GM18909 (cell line): Measurements from ENCODE around the gene CTAGE1.
"Not testable (repeated sequence)": the region's sequence is repeated elsewhere in the genome, so short reads cannot be mapped to it uniquely, and the experiment has no call there.

ENCODE experiments used
- ATAC-seq: cut with Tn5 transposase; IDR thresholded peaks from one replicate; pipeline ENCODE4 v1.9.1; 2021; ENCODE audit warnings: mild to moderate bottlenecking; ENCODE audit not compliant: unreplicated experiment, poor library complexity

CTAGE1 gene

DNA sequence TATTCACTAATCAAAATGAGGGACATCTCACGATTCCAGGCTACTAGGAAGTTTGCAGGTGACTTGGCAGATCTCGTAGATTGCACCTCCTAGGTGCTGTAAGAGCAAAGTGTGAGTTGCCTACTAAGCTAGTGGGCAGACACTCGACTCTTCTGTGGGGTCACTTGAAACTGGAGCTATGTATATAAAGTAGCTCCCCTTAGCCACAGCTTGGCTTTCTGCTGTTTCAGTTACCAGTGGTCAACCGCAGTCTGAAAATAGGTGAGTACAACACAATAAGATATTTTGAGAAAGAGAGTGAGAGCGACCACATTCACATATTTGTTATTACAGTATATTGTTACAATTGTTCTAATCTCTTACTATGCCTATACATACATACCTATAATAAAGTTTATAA, 23.3 kb downstream of the CTAGE1 start:
- no peak for ATAC-seq

DNA sequence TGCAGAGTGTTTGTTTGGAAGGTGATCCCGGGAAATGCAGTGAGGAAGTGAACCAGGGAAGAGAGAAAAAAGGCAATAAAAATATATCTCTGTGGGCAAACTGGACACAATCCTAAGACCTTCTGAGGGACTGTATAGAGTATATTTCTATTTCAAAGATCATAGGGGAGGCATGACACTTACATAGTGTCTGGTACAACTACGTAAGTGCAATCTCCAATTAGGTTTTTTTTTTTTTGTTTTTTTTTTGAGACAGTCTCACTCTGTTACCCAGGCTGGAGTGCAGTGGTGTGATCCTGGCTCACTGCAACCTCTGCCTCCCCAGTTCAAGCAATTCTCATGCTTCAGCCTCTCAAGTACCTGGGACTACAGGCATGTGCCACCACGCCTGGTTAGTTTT, 24.6 kb downstream of the CTAGE1 start:
- ATAC-seq = not testable (repeated sequence)

DNA sequence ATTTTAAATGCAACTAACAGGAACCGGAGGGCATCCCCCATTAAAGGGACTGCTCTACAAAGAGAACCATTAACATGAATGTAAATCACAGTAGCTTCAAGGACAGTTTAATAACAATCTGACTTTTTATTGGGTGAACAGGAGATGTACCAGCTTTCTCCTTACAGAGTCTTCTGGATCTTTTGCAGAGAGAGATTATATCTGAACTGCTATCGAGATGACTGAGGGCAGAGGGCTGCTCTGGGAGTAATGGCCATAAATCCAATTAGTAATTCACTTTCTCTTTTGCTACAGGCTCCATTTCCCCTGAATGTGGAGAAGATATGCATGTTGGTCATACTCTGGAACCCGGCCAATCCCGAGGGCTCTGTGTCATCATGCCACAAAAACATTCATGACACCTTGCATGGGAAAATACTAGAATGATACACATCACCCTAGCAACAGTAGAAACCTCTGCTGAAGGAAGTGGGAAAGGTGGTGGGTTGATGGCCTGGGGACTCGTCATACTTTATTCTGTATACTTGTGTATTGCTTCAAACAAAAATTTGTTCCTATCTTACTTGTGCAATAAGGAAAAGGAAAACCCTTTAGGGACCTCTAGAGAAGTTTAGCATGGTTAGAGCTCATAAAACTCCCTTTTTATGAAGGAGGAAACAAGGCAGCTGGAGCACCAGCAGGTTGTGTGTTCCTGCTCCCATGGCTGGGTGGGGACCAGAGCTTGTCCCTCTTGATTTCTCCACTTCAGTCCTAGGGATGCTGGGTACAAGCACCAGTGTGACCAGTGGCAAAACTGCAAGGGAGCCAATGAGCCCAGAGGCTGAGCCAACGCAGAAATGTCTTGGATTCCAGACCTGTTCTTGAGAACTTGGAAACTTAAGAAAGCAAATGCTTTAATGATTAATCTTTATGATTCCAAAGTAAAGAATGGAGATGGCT, 26.0 kb downstream of the CTAGE1 start:
- ATAC-seq = no peak

DNA sequence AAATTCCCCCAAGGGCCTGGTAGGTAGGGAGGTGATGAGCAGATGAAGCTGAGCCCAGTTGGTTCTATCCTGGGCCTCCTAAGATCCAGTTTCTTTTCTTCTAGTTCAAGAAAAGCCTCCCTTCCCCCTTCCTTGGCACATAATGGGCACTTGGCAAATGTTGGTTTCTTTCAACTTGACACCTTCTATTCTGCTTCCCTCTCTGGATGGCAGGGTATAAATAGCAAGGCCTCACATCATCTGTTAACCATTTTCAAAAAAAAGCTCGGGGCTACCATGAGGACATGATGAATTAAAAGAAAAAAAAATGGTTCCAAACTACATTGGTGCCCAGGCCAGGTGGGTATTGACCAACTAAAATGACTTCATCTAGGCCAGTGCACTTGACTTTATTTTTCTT, 29.9 kb downstream of the CTAGE1 start:
- ATAC-seq = no peak

DNA sequence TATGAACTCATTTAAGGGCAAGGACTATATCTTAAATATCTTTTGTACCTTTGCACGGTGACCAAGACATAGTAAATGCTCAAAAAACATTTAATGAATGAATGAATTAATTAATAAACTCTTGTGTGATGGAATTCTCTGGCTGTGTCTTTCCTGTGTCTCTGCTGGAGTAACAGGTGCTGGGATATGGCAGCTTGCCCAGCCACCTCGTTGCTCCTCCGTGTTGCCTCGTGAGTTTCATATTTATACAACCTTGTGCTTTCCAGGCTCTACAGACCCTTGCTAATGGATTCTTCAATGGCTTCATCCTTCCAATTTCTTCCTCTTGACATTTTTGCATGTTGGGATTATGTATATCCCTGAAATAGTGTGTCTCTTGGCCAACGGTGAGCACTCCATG, 30.4 kb downstream of the CTAGE1 start:
- ATAC-seq = no peak

DNA sequence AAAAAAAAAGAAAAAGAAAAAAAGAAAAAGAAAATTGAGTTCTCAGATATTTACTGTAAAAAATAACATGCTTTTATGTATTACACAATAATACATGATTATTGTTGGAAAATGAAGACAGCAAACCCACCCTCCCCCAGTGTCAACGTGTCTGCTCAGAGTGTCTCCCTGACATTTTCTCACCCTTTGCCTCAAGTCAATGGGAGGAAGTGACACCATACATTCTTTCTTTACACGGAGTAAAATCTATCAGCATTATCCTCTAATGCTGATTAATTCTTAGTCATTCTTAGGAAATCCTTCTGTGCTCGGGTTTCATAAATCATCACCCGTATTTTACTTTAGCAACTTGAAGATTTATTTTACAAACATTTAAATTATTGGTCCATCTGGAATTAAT, 32.0 kb downstream of the CTAGE1 start:
- no peak for ATAC-seq

DNA sequence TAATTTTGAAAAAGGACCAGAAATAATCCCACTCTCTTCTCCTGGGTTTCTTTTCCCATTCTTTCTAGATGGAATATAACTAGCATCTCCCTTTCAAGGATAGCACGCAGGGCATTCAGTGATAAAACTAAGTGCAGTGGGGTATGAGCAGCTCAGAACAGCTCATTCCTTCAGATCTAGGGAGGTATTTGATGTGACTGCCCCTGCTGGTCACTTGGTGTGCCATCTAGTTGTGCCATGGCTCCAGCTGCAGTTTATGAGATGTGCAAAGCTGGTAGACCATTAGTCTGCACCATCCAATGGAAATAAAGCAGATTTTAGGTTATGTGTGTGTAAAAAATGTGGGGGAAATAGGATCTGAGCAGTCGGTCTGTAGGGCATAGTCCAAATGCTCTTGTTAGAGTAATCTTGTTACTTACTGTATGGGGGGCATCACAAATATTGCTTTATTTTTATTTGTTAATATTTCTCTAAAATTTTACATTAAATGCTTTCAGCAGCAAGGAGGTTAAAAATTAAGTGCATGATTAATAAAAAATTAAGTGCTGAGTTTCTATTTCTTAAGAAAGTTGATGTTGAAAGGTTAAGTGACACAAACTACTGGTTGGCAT, 38.9 kb downstream of the CTAGE1 start:
- ATAC-seq = no peak

DNA sequence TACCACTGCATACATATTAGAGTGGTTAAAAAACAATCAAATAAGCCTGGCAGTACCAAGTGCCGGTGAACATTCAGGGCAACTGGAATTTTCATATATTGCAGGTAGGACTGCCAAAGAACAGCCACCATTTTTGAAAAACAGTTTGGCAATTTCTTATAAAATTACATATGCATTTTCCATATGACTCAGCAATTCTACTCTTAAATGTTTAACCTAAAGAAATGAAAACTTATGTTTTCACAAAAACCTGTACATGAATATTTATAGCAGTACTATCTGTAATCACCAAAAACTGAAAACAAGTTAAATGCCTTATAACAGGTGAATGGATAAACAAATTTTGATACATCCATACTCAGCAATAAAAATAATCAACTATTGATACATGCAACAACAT, 39.9 kb downstream of the CTAGE1 start:
- ATAC-seq = no peak

DNA sequence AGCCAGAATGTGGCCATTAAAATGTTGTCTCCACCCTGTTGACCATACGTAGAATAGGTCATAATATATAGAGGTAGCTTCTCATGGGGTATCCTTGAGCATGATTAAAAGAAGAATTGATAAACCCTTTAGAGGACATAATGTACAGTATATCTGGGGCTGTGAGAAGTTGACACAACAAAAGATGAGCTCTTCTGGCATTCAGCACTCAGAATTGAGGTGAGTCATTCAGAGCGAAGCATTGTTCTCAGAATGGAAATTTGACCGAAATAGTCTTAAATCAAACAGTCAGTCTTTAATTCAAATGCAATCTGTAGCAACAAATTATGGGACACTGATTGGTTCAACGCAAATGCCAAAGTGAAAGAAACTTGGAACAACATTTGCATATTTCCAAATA, 47.3 kb downstream of the CTAGE1 start:
- no peak for ATAC-seq

DNA sequence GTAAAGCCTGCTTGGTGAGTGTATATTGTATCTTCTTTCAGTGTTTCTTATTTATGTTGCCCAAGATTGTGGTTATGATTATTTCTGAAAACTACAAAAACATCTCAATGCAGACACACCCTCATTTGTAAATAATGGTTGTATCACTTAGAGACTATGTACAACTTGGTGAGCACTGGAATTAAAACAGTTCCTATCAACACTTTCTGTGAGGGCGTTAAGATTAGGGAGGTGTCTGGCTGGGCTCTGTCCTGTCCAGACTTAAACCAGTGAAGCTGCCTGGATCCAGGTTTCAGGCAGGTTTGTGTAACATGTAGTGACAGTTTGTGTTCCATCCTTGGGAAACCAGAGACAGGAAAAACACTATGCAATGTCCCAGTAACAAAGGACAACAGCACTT, 49.7 kb downstream of the CTAGE1 start:
- no peak for ATAC-seq

DNA sequence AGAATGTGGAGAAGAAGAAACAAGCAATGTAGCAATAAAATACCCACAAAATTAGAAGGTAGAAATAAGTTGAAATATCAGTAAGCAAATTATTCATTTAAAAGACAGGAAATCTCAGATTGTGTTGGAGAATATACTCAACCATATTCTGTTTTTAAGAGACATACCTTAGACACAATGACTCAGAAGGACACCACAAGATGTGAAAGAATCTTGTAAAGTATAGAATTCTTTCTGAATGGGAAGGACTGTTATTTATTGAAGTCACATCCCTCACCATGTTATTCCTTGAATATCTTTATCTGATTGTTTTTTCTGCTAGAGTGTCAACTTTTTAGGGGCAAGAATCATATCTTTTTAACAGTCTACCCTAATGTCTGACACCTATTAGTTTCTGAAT, 50.4 kb downstream of the CTAGE1 start:
- ATAC-seq = no peak

DNA sequence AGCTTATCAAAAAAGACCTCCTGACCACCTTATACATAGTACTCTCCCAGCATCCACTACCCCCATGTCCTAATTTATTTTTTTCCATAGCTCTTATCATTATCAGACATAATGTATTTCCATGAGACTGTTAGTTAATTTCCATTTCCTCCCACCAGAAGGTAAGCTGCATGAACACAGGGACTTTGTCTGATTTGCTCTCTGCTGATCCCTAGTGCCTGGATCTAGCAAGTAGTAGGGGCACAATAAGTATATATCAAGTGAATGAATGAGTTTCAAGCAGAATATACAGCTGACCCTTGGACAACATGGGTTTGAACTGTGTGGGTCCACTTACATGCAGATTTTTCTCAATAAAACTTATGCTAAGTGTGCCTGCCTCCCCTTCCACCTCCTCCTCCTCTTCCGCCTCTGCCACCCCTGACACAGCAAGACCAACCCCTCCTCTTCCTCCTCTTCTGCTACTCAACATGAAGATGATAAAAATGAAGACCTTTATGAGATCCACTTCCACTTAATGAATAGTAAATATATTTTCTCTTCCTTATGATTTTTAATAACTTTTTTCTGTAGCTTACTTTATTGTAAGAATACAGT, 53.8 kb downstream of the CTAGE1 start:
- ATAC-seq = no peak
